ENCODE measurements around the gene KCNMA1.
"Not testable (repeated sequence)": the region's sequence is repeated elsewhere in the genome, so short reads cannot be mapped to it uniquely, and the experiment has no call there.

KCNMA1 gene

DNA sequence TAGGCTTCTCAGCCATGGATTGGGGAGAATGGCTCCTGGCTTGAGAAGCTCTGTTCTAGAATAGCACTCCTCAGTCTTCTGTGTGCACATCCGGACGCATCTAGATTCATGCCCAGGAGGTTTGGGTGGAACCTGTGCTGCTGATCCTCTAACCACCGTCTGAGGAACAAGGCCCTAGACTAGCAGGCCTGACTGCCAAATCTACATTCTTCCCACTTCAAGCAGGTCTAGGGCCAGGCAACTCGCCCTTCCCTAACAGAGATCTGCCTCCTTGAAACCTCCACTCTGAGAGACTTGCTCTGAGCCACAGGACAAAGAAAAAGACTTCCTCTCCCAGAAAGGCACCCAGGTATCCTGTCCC is 61.6 kb downstream of the KCNMA1 start:
- H3K27me3 ChIP-seq = no peaks in the 10 kb centered on the region
- no peak overlapping the region for H3K4me3 ChIP-seq (ENCODE audit: low read depth in 1 of 2, low read length in 1 of 2)
- no peaks in the 10 kb centered on the region for H3K4me1 ChIP-seq (ENCODE audit: control insufficient read depth in 1 of 2, insufficient read depth in 1 of 2, low read depth in 1 of 2, low read length in 1 of 2)
- no peaks in the 10 kb centered on the region for H3K9me3 ChIP-seq
- no peak overlapping the region for H3K27ac ChIP-seq
- TF ChIP-seq CTCF (IDR thresholded peaks at IDR 0.05) = no peak
- no peaks in the 10 kb centered on the region for H3K36me3 ChIP-seq

DNA sequence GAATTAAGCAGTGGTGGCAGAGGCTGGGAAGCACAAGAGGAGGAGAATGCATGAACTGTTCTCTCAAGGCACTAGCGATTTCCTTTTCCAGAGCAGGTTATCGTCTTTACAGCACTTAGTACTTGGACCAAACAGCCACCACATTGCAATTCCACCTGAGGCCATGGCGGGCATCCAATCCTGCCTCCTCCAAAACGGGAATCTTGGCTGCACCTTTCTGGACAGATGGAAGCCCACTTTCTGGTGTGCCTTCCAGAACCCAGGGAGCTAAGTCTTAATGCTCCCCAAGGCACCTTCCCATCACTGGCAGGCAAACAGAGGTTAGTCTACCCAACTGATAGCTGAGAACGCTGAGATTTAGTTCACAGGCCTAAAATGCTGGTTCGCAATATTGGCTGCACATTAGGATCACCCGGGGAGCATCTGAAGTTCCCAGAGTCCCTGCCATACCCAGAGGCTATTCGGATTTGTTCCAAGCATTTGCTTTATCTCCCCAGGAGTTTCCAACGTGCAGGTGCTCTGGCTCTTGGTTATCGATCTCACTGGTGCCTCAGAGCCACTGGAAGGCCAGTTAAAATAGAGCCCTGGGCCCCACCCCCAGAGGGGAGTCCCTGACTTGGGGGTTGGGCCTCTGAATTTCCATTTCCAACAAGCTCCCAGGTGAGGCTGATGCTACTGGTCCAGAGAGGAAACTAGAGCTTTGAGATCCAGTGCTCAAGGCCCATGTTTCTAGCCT is 62.2 kb downstream of the KCNMA1 start:
- H3K27ac ChIP-seq = no peak overlapping the region
- H3K27me3 ChIP-seq = no peaks in the 10 kb centered on the region
- no peaks in the 10 kb centered on the region for H3K9me3 ChIP-seq
- H3K4me1 ChIP-seq (ENCODE audit: control insufficient read depth in 1 of 2, insufficient read depth in 1 of 2, low read depth in 1 of 2, low read length in 1 of 2) = no peaks in the 10 kb centered on the region
- H3K4me3 ChIP-seq (ENCODE audit: low read depth in 1 of 2, low read length in 1 of 2) = no peak overlapping the region
- H3K36me3 ChIP-seq = no peaks in the 10 kb centered on the region
- no peak for TF ChIP-seq CTCF (IDR thresholded peaks at IDR 0.05)

- Histone ChIP-seq H3K9me3 (no peaks in the 10 kb centered on the region), H3K27me3 (no peaks in the 10 kb centered on the region), H3K36me3 (no peaks in the 10 kb centered on the region), H3K4me3 (ENCODE audit: low read depth in 1 of 2, low read length in 1 of 2) (no peak overlapping the region), H3K27ac (no peak overlapping the region), H3K4me1 (ENCODE audit: control insufficient read depth in 1 of 2, insufficient read depth in 1 of 2, low read depth in 1 of 2, low read length in 1 of 2) (no peaks in the 10 kb centered on the region)
- no peak for TF ChIP-seq CTCF (IDR thresholded peaks at IDR 0.05)
These were observed 63.2 kb downstream of the KCNMA1 start for GRCh38 chr10:77574438-77574837.

DNA sequence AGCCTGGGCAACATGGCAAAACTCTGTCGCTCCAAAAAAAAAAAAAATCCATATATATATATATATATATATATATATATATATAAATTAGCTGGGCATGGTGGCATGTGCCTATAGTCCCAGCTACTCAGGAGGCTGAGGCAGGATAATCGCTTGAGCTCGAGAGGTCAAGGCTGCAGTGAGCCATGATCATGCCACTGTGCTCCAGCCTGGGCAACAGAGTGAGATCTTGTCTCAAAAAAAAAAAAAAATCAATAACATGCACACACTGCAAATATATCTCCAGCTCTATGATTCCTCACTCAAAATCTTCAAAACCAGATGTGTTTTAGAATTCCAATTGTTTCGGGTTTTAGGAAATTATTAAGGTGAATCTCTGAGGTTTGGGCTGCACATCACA is 65.1 kb downstream of the KCNMA1 start:
- H3K9me3 ChIP-seq; H3K27me3 ChIP-seq; H3K27ac ChIP-seq; H3K4me3 ChIP-seq (ENCODE audit: low read depth in 1 of 2, low read length in 1 of 2); H3K36me3 ChIP-seq; H3K4me1 ChIP-seq (ENCODE audit: control insufficient read depth in 1 of 2, insufficient read depth in 1 of 2, low read depth in 1 of 2, low read length in 1 of 2): not testable (repeated sequence)

DNA sequence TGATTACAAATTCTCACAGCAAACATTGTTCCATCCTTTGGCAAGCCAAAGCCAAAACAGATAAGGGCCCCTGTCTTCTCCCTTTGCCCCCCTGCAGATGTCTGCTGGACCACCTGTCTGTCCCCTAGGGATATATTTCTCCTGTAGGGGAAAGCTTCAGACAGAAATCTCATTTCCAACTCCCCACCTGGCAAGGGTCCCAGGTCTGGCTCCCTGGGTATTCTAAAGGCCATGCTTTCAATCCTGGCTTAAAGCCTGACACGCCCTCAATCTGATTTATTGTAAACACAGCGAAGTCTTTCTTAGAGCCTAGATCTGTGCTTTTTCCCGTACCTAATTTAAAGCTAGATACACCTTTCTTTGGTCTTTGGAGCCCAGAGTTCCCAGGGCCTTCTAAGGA is 66.1 kb downstream of the KCNMA1 start:
- Histone ChIP-seq H3K27ac (no peak overlapping the region), H3K9me3 (no peaks in the 10 kb centered on the region), H3K4me3 (ENCODE audit: low read depth in 1 of 2, low read length in 1 of 2) (no peak overlapping the region), H3K27me3 (peaks cover 8% of the 10 kb centered on the region), H3K36me3 (no peaks in the 10 kb centered on the region), H3K4me1 (ENCODE audit: control insufficient read depth in 1 of 2, insufficient read depth in 1 of 2, low read depth in 1 of 2, low read length in 1 of 2) (no peaks in the 10 kb centered on the region)
- TF ChIP-seq CTCF (IDR thresholded peaks at IDR 0.05) = no peak

DNA sequence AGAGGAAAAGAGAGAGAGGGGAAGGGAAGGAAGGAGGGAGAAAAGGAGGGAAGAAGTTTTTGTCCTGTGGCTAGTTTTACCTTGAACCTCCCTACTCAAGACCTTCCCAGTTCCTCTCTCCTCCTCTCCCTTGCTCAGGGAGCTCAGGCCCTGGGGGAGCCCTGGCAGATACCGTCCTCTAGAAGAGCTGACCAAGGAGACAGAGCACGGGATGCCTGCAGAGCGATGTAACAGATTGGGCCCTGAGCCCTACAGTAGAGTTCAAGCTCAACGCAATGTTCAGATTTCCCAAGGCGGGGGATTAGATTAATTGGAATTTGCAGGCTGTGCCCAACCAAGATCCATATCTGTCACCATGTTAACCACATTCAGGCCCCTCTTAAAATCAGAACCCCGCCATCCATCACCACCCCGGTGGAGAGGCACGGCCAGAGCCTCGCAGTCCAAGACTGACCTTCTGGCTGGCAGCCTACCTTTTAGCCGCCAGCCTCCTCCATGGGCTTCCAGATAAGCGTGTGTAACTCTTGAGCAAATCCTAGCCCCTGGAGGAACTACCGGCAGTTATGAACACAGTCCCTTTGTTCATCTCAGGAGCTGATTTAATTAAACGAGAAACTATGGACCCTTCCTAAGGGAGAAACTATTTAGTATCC is 70.6 kb downstream of the KCNMA1 start:
- H3K27ac ChIP-seq = no peak overlapping the region
- peaks cover 7 to 8% of the 10 kb centered on the region in 2 experiments for H3K4me1 ChIP-seq (ENCODE audit: control insufficient read depth in 1 of 2, insufficient read depth in 1 of 2, low read depth in 1 of 2, low read length in 1 of 2)
- H3K27me3 ChIP-seq = peaks cover 27% of the 10 kb centered on the region
- no peaks in the 10 kb centered on the region for H3K9me3 ChIP-seq
- H3K4me3 ChIP-seq (ENCODE audit: low read depth in 1 of 2, low read length in 1 of 2) = no peak overlapping the region
- no peak for TF ChIP-seq CTCF (IDR thresholded peaks at IDR 0.05)
- no peaks in the 10 kb centered on the region for H3K36me3 ChIP-seq
